GM10266 (cell line): ENCODE measurements around the gene OVOL1.

ENCODE experiments used
- DNase-seq: peaks from one replicate; pipeline ENCODE4 v3.0.0; 2012; ENCODE audit errors: extremely low spot score
- CTCF ChIP-seq: IDR thresholded peaks from 2 replicates; pipeline ENCODE4 v1.5.1; 2012; ENCODE audit warnings: mild to moderate bottlenecking, low read depth; ENCODE audit not compliant: control insufficient read depth, insufficient read depth; ENCODE audit errors: missing control alignments

Gene OVOL1

GRCh38 chr11:65803797-65804492 lies 17.1 kb downstream of the OVOL1 start:
- DNase-seq = no peak
- TF ChIP-seq CTCF = no peak

DNA sequence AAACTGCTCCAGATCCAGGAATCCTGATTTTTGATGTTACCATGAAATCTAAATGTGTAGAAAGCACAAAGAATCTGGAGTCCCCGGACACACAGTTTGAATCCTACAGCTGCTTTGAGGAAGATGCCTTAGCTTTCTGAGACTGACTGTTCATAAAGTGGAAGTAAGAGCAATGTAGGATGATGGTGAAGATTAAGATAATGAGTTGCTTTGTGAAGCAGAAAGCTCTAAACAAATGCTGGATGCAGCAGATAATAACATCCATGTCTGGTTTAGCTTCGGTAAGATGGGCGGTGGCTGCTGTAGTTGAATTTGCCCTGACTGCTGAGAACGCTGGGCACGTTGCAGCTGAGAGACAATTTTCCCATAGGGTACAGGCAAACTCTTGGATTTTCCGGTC lies 20.1 kb downstream of the OVOL1 start:
- no peak for DNase-seq
- TF ChIP-seq CTCF = no peak

DNA sequence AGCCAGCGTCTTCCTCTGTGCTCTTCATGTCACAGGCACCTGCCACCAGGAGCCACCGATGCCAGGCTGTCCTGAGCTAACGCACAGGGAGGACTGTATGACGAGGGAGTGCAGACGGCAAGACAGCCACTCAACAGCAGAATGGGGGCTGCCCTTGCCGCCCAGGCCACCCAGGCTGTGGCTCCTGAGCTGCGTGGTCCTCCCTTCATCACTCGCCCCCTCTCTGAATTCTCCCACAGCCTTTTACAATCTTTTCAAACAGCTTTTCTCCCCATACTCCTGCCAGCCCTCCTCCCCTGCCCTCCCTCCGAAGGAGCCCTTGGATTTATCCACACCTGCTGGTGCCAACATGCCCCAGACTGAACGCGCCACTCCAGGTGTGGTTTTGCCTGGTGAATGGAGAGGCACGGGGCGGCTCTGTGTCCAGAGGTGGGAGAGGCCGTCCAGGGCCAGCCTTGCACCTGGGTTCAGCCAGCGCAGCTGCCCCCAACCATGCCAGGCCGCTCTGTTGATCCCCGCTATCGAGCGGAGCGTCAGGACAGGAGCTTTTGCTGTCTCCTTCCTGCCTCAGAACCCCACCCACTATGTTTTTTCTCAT lies 22.0 kb downstream of the OVOL1 start:
- DNase-seq = no peak
- TF ChIP-seq CTCF = no peak

- TF ChIP-seq CTCF = no peak
- no peak for DNase-seq
These were observed 22.6 kb downstream of the OVOL1 start for GRCh38 chr11:65809496-65809895.

DNA sequence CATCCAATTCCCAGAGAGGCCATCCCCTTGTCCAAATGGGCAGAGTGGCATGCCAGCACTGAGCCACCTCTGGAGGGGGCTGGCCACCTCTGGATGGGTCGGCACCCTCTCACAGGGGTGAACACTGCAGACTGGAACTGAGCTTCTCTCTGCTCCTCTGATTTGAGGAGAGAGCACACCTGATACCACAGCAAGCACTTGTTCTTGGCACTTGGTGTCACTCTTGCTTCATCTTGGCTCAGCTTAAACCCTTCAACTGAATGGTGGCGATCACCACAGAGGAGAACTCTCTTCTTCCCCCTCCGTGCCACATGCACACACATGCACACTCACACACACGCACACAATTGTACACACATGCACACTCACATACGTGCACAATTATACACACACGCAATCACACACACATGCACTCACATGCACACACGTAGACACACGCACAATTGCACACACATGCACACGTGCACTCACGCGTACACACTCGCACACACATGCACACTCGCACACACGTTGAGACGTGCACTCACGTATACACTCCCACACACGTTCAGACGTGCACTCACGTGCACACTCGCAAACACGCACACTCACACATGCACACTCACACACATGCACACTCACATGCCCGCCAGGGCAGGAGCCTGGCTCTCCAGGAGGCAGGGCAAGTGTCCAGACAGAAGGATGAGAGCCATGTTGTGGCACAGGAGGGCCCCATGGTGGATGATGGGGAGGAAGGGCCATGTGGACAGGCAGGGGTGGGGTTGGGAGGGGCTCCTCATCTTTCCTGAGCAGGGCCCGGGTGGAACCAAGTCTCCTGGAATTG lies 23.4 kb downstream of the OVOL1 start:
- DNase-seq = no peak
- TF ChIP-seq CTCF = no peak

- no peak for DNase-seq
- TF ChIP-seq CTCF = no peak
These were observed 25.1 kb downstream of the OVOL1 start for GRCh38 chr11:65811764-65812475.
